ENCODE data around the gene MED31.
"Not testable (repeated sequence)": the region's sequence is repeated elsewhere in the genome, so short reads cannot be mapped to it uniquely, and the experiment has no call there.

MED31 gene

GRCh38 chr17:6651354-6651918 is at the start of gene MED31, which contains the start of gene C17orf100:
TSS of gene MED31 (minus strand) at chr17:6651605. CDS start at chr17:6651528, 77 bp downstream.
TSS of gene C17orf100 (plus strand) at chr17:6651762. CDS start at chr17:6651914, 152 bp downstream.
- peak; percentile 87 for DNase-seq

- DNase-seq = no peak
Measured at GRCh38 chr17:6700948-6701307, 49.5 kb upstream of the MED31 start.

- no peak for DNase-seq
Measured at GRCh38 chr17:6699997-6700947, 48.9 kb upstream of the MED31 start.

GRCh38 chr17:6698004-6698403 is 46.6 kb upstream of the MED31 start:
- DNase-seq = no peak

GRCh38 chr17:6696906-6697305 is 45.5 kb upstream of the MED31 start:
- DNase-seq = no peak

- DNase-seq = no peak
Measured at GRCh38 chr17:6695565-6695964, 44.2 kb upstream of the MED31 start.

GRCh38 chr17:6695051-6695450 is 43.6 kb upstream of the MED31 start:
- DNase-seq = no peak

- not testable (repeated sequence) for DNase-seq
Measured at GRCh38 chr17:6691958-6692357, 40.6 kb upstream of the MED31 start.

- no peak for DNase-seq
Measured at GRCh38 chr17:6691546-6691945, 40.1 kb upstream of the MED31 start.

- DNase-seq = no peak
Measured at GRCh38 chr17:6690641-6691040, 39.2 kb upstream of the MED31 start.

GRCh38 chr17:6688944-6689343 is 37.5 kb upstream of the MED31 start:
- DNase-seq = no peak

- DNase-seq = no peak
Measured at GRCh38 chr17:6686026-6686425, 34.6 kb upstream of the MED31 start.

- DNase-seq = no peak
Measured at GRCh38 chr17:6684881-6685767, 33.7 kb upstream of the MED31 start.

- no peak for DNase-seq
Measured at GRCh38 chr17:6684460-6684783, 33.0 kb upstream of the MED31 start.

GRCh38 chr17:6683730-6684459 is 32.5 kb upstream of the MED31 start:
- DNase-seq = no peak

GRCh38 chr17:6683081-6683684 is 31.8 kb upstream of the MED31 start:
- no peak for DNase-seq

- DNase-seq = no peak
Measured at GRCh38 chr17:6682339-6682738, 30.9 kb upstream of the MED31 start.

- DNase-seq = no peak
Measured at GRCh38 chr17:6681671-6682070, 30.3 kb upstream of the MED31 start.

GRCh38 chr17:6681176-6681575 is 29.8 kb upstream of the MED31 start:
- DNase-seq = no peak

GRCh38 chr17:6679241-6679640 is 27.8 kb upstream of the MED31 start:
- no peak for DNase-seq

GRCh38 chr17:6677946-6678345 is 26.5 kb upstream of the MED31 start:
- DNase-seq = no peak

- no peak for DNase-seq
Measured at GRCh38 chr17:6677158-6677831, 25.9 kb upstream of the MED31 start.
